Measurements from ENCODE around the gene ZC3H18.

GRCh38 chr16:88596483-88596882 lies 26.3 kb downstream of the ZC3H18 start:
- no peak for TF ChIP-seq CTCF (conservative IDR thresholded peaks at IDR 0.05; ENCODE audit: low read depth, low read length)
- TF ChIP-seq POLR2A (IDR thresholded peaks at IDR 0.05; ENCODE audit: low read depth, low read length): no peak
- TF ChIP-seq USF2 (IDR thresholded peaks at IDR 0.05; ENCODE audit: low read depth, low read length): no peak
- no peak for TF ChIP-seq ELK1 (IDR thresholded peaks at IDR 0.05; ENCODE audit: borderline replicate concordance, low read depth, low read length)
- TF ChIP-seq MAZ (IDR thresholded peaks at IDR 0.05; ENCODE audit: borderline replicate concordance, low read depth, low read length): no peak
- no peak for TF ChIP-seq RCOR1 (IDR thresholded peaks at IDR 0.05; ENCODE audit: insufficient replicate concordance, low read length)
